Measurements from ENCODE around the gene ARHGEF3. TPM values are rescaled to one million over a fixed set of nuclear protein-coding genes. Genes with fewer than 3 reads are reported as not detected.

ARHGEF3 gene
- polyA plus RNA-seq, 1 experiment: 2.1 TPM

DNA sequence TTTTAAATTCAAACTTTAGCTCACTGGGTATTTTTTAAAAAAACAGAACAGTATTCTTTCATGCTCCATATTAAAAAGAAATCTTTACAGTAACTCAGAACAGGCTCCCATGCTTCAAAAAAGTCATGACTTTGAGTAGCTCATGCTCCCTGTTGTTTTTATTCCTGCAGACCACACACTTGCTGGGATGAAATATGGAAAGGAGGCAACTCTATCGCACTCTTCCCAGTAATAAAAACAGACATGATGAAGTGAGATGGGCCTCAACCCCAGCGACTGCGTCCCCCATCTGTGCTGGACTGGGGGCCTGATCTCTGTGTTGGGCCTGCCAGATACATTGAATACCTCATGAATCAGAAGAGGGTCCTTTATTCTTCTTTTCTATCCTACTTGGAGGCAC, 58.9 kb downstream of the ARHGEF3 start:
- no peaks in the 10 kb centered on the region for H3K36me3 ChIP-seq (ENCODE audit: control insufficient read depth, insufficient read depth, low read length)
- DNase-seq (ENCODE audit: low read depth): no peak
- no peaks in the 10 kb centered on the region for H3K27me3 ChIP-seq (ENCODE audit: control insufficient read depth, insufficient read depth, low read length)
- TF ChIP-seq, protein P1, sequence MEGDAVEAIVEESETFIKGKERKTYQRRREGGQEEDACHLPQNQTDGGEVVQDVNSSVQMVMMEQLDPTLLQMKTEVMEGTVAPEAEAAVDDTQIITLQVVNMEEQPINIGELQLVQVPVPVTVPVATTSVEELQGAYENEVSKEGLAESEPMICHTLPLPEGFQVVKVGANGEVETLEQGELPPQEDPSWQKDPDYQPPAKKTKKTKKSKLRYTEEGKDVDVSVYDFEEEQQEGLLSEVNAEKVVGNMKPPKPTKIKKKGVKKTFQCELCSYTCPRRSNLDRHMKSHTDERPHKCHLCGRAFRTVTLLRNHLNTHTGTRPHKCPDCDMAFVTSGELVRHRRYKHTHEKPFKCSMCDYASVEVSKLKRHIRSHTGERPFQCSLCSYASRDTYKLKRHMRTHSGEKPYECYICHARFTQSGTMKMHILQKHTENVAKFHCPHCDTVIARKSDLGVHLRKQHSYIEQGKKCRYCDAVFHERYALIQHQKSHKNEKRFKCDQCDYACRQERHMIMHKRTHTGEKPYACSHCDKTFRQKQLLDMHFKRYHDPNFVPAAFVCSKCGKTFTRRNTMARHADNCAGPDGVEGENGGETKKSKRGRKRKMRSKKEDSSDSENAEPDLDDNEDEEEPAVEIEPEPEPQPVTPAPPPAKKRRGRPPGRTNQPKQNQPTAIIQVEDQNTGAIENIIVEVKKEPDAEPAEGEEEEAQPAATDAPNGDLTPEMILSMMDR (IDR thresholded peaks at IDR 0.05; ENCODE audit: insufficient read depth, low read depth, low read length): no peak
- no peak overlapping the region for H3K4me3 ChIP-seq (ENCODE audit: low read depth, low read length)
- CTCF ChIA-PET: interaction anchor here (1.5 kb wide), 1 partner anchor 15 kb away, joined by 3 read pairs; no protein-coding TSS in a partner anchor
- POLR2A ChIA-PET: no interaction called here

DNA sequence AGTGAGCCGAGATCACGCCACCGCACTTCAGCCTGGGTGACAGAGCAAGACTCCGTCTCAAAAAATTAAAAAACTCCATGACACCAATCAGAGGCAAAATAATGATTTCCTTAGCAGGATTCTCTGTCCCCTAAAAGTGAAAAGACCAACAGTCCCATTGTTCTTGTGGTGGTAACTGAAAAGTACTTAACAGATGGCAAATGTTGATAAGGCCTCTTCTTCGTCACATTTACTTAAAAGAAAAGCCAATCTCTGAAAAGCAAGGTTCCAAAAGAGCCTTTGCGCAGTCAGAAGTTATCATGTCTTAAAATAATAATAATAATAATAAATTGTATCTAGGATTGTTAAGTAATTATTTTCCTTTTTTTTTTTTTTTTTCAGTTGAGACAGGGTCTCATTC, 62.7 kb downstream of the ARHGEF3 start:
- ChIA-PET CTCF (no interaction called here), POLR2A (interaction anchor here (0.7 kb wide), 1 partner anchor 65 kb away, joined by 4 read pairs; no protein-coding TSS in a partner anchor)
- Histone ChIP-seq H3K4me3 (ENCODE audit: low read depth, low read length) (no peak overlapping the region), H3K36me3 (ENCODE audit: control insufficient read depth, insufficient read depth, low read length) (no peaks in the 10 kb centered on the region), H3K27me3 (ENCODE audit: control insufficient read depth, insufficient read depth, low read length) (no peaks in the 10 kb centered on the region)
- DNase-seq (ENCODE audit: low read depth): no peak
- TF ChIP-seq, protein P1 (IDR thresholded peaks at IDR 0.05; ENCODE audit: insufficient read depth, low read depth, low read length): no peak

DNA sequence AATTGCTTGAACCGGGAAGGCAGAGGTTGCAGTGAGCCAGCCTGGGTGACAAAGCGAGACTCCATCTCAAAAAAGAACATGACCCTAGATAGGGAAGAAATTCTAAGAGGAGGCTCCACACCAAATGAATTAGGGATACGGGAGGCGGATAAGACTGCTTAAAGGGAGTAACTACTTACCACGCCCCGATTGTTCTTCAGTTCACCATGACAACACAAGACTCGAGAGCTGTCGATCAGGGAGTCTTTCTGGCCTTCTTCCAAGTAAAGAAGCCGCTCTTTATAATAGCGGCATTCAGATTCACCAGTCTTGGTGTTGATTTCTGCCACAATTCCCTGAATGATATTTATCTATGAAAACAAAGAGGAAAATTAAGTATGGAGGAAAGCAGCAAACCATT, 64.7 kb downstream of the ARHGEF3 start:
- ChIA-PET CTCF (interaction anchor here (1.3 kb wide), 1 partner anchor 62 kb away, joined by 4 read pairs; no protein-coding TSS in a partner anchor), POLR2A (no interaction called here)
- no peak for DNase-seq (ENCODE audit: low read depth)
- H3K27me3 ChIP-seq (ENCODE audit: control insufficient read depth, insufficient read depth, low read length): no peaks in the 10 kb centered on the region
- no peaks in the 10 kb centered on the region for H3K36me3 ChIP-seq (ENCODE audit: control insufficient read depth, insufficient read depth, low read length)
- H3K4me3 ChIP-seq (ENCODE audit: low read depth, low read length): no peak overlapping the region
- TF ChIP-seq, protein P1 (IDR thresholded peaks at IDR 0.05; ENCODE audit: insufficient read depth, low read depth, low read length): no peak

DNA sequence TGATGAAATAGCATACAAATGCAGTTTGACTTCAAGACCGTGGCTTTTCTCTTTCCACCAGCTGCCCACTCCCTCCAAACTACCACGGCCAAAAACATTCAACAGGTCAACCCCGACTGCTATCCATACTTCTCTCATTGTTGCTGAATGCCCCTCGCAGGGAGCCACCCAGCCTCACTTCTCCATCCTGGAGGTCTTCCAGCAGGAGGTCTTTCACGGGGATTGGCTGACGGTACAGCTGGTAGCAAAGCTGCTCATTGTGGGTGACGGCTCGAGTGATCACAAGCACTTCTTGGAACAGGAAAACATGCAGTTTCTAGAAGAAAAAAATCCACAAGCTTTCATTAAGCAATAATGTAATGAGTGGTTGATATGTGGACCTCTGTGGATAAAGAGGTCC, 69.6 kb downstream of the ARHGEF3 start:
- H3K4me3 ChIP-seq (ENCODE audit: low read depth, low read length): no peak overlapping the region
- no peaks in the 10 kb centered on the region for H3K27me3 ChIP-seq (ENCODE audit: control insufficient read depth, insufficient read depth, low read length)
- H3K36me3 ChIP-seq (ENCODE audit: control insufficient read depth, insufficient read depth, low read length): no peaks in the 10 kb centered on the region
- POLR2A ChIA-PET: interaction anchor here (0.6 kb wide), 1 partner anchor 495 kb away, joined by 5 read pairs; the partner anchor contains the start of gene APPL1
- CTCF ChIA-PET: interaction anchor here (0.6 kb wide), 1 partner anchor 1328 kb away, joined by 3 read pairs; no protein-coding TSS in a partner anchor
- no peak for DNase-seq (ENCODE audit: low read depth)
- TF ChIP-seq, protein P1 (IDR thresholded peaks at IDR 0.05; ENCODE audit: insufficient read depth, low read depth, low read length): no peak

DNA sequence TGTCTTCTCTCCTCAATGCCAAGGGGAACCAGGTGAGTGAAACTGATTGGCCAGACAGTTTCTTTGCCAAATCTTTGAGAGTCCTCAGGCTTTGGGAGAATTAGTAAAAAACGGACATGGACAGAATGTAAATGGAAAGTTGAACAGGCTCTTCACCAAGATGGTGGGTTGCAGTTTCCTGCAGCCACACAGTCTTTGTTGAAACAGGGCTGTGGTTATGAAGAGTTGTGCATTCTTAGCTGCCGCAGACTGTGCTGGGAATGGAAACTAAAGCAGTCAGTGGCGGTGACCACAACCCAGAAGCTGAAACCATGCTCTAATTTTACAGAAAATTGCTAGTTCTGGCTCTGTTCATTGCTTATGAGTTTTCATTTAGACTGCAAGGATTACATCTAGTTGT, 76.6 kb downstream of the ARHGEF3 start:
- no peak for DNase-seq (ENCODE audit: low read depth)
- H3K4me3 ChIP-seq (ENCODE audit: low read depth, low read length): no peak overlapping the region
- H3K27me3 ChIP-seq (ENCODE audit: control insufficient read depth, insufficient read depth, low read length): no peaks in the 10 kb centered on the region
- CTCF ChIA-PET: no interaction called here
- no peaks in the 10 kb centered on the region for H3K36me3 ChIP-seq (ENCODE audit: control insufficient read depth, insufficient read depth, low read length)
- POLR2A ChIA-PET: no interaction called here
- TF ChIP-seq, protein P1 (IDR thresholded peaks at IDR 0.05; ENCODE audit: insufficient read depth, low read depth, low read length): no peak
